Stimulated activated CD4-positive, alpha-beta T cell treated with anti-CD3 and anti-CD28 coated beads, Interleukin-15, amount 100 ng/mL, for 48 hours (primary cell): ENCODE measurements around the gene SPEM3.

Experiments used
- DNase-seq, 2 donors: peaks; one replicate each; pipeline ENCODE4 v3.0.0-alpha.2; 2020; ENCODE audit warnings: low read depth in 2 of 2

SPEM3 gene

GRCh38 chr17:7403977-7404736, 24.5 kb upstream of the SPEM3 start, which contains the start of gene TMEM256:
Gene TMEM256 (minus strand): TSS chr17:7404097. CDS start chr17:7404084, 13 bp downstream.
- DNase-seq = peak; percentile 93 to 95

- DNase-seq = peak in 1 of 2 donors; percentile 57
These were observed 23.8 kb upstream of the SPEM3 start for GRCh38 chr17:7404737-7405349.

- DNase-seq = no peak
These were observed 23.1 kb upstream of the SPEM3 start for GRCh38 chr17:7405350-7406234.

- no peak for DNase-seq
These were observed 22.3 kb upstream of the SPEM3 start for GRCh38 chr17:7406235-7406825.

GRCh38 chr17:7407082-7407481, 21.6 kb upstream of the SPEM3 start:
- DNase-seq = no peak

GRCh38 chr17:7407485-7408251, 21.0 kb upstream of the SPEM3 start, which contains the start of gene NLGN2:
Gene NLGN2 (plus strand): TSS chr17:7407845. CDS start chr17:7408256, 411 bp downstream.
- no peak for DNase-seq

- DNase-seq = no peak
These were observed 20.4 kb upstream of the SPEM3 start for GRCh38 chr17:7408252-7408727.

GRCh38 chr17:7408863-7409262, 19.8 kb upstream of the SPEM3 start:
- no peak for DNase-seq

GRCh38 chr17:7409716-7410115, 18.9 kb upstream of the SPEM3 start:
- no peak for DNase-seq

- DNase-seq = no peak
These were observed 17.8 kb upstream of the SPEM3 start for GRCh38 chr17:7410634-7411426.

- DNase-seq = no peak
These were observed 17.3 kb upstream of the SPEM3 start for GRCh38 chr17:7411427-7411750.

- DNase-seq = no peak
These were observed 15.2 kb upstream of the SPEM3 start for GRCh38 chr17:7413346-7413985.

GRCh38 chr17:7414837-7415236, 13.8 kb upstream of the SPEM3 start:
- DNase-seq = no peak

GRCh38 chr17:7415784-7416183, 12.9 kb upstream of the SPEM3 start:
- no peak for DNase-seq

GRCh38 chr17:7416323-7416722, 12.3 kb upstream of the SPEM3 start:
- no peak for DNase-seq

- no peak for DNase-seq
These were observed 11.5 kb upstream of the SPEM3 start for GRCh38 chr17:7417056-7417655.

GRCh38 chr17:7418472-7419152, 10.0 kb upstream of the SPEM3 start:
- no peak for DNase-seq

GRCh38 chr17:7419819-7420610, 8.6 kb upstream of the SPEM3 start, which contains the start of gene SPEM1:
Gene SPEM1 (plus strand): TSS chr17:7420324. CDS start chr17:7420385, 61 bp downstream.
- DNase-seq = no peak
